Neutrophil (primary cell): ENCODE results near the gene TBC1D17.
A peak's percentile ranks its signal among the peaks of the same experiment; 100 is the strongest.

ENCODE experiments used
- H3K27ac ChIP-seq: fragments of 200-600 bp; sonication (generic); 2 replicates; pipeline ENCODE4 v1.5.1; 2016; ENCODE audit warnings: mild to moderate bottlenecking, moderate library complexity
- H3K27me3 ChIP-seq: fragments of 200-600 bp; sonication (generic); 2 replicates; pipeline ENCODE4 v1.6.0; 2016; ENCODE audit warnings: mild to moderate bottlenecking
- H3K36me3 ChIP-seq: fragments of 200-600 bp; sonication (generic); 2 replicates; pipeline ENCODE4 v1.5.1; 2017
- H3K4me1 ChIP-seq, 2 experiments: fragments of 200-600 bp in 1 of 2; sonication (generic) in 1 of 2; 1 replicate in 1 of 2; 2 replicates in 1 of 2; pipeline versions ENCODE4 v1.5.1 to v1.6.1; 2013 to 2016; ENCODE audit warnings: low read depth in 1 of 2, low read length in 1 of 2, mild to moderate bottlenecking in 1 of 2, moderate library complexity in 1 of 2; ENCODE audit not compliant: control insufficient read depth in 1 of 2, insufficient read depth in 1 of 2
- H3K4me3 ChIP-seq, 2 experiments: fragments of 200-600 bp in 1 of 2; sonication (generic) in 1 of 2; 1 replicate in 1 of 2; 2 replicates in 1 of 2; pipeline ENCODE4 v1.5.1; 2013 to 2016; ENCODE audit warnings: low read depth in 1 of 2, low read length in 1 of 2, mild to moderate bottlenecking in 1 of 2, moderate library complexity in 1 of 2
- H3K9me3 ChIP-seq: fragments of 200-600 bp; sonication (generic); 2 replicates; pipeline ENCODE4 v1.5.1; 2016
- TF ChIP-seq, protein P1 (sequence below): fragments of 200-600 bp; sonication (generic); IDR thresholded peaks from 2 replicates; pipeline ENCODE4 v1.5.1; 2016; ENCODE audit warnings: antibody characterized with exemption

TBC1D17 gene

DNA sequence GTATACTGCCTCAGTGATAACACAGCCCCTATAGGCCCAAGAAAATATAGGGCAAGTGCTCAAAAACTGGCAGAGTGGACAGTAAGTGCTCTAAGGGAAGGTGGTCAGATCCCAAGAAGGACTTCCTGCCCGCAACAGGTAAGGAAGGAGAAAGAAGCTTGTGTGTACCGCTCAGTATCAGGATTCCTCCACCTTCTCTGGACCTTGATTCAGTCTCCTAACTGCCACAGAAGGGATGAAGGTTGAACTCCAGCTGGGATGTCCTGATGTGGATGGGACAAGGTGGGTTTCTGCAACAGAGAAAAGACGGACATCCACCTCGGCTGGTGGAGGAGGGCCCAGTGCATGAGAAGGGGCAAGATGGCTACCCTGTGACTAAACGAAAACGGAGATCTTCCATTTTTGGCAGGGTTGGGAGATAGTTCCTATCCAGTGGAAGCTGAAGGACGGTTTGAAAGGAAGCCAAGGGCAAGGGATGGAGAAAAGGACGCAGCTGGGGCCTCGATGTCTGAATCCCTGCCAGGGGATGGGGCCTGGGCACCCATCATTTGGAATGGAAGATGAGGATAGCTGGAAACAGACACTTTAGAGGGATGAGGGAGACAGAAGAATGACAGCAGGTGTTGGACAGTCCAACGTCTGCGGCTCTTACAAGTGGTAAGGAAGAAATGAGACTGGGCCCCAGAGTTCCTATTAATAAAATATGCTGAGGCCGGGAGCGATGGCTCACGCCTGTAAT is 50.2 kb downstream of the TBC1D17 start:
- Histone ChIP-seq H3K4me1 (peaks cover 11 to 18% of the 10 kb centered on the region in 2 experiments), H3K27ac (no peak overlapping the region), H3K9me3 (no peaks in the 10 kb centered on the region), H3K36me3 (peaks cover 21% of the 10 kb centered on the region), H3K4me3 (no peak overlapping the region), H3K27me3 (peaks cover 2% of the 10 kb centered on the region)
- TF ChIP-seq, protein P1, sequence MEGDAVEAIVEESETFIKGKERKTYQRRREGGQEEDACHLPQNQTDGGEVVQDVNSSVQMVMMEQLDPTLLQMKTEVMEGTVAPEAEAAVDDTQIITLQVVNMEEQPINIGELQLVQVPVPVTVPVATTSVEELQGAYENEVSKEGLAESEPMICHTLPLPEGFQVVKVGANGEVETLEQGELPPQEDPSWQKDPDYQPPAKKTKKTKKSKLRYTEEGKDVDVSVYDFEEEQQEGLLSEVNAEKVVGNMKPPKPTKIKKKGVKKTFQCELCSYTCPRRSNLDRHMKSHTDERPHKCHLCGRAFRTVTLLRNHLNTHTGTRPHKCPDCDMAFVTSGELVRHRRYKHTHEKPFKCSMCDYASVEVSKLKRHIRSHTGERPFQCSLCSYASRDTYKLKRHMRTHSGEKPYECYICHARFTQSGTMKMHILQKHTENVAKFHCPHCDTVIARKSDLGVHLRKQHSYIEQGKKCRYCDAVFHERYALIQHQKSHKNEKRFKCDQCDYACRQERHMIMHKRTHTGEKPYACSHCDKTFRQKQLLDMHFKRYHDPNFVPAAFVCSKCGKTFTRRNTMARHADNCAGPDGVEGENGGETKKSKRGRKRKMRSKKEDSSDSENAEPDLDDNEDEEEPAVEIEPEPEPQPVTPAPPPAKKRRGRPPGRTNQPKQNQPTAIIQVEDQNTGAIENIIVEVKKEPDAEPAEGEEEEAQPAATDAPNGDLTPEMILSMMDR: no peak

DNA sequence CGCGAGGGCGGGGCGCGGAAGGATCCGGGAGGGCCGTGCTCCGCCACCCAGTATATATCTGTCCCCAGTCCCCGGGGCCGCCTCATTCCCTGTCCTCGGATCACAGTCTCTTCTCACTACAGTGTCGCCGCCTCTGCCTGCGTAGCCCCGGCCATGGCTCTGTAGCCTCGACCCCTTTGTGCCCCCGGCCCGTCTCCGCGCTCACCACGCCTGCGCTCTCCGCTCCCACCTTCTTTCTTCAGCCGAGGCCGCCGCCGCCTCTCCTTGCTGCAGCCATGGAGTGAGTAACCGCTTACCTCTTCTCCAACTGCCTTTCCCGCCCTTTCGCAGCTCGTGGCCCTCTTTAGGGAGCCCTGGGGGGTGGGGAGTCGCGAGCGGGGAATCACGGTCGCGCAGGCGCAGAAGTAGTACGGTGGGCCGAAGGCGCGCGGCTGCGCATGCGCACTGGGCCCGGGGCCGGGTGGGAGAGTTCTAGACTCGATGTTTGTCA is 51.7 kb downstream of the TBC1D17 start, which contains the start of the genes ATF5 and NUP62:
Gene ATF5 (plus strand): TSS at position 85 of the 490 bp plus-strand sequence. CDS start 1,646 bp downstream, outside the sequence.
Gene NUP62 (minus strand): TSS at position 384 of the 490 bp plus-strand sequence. CDS start 19,697 bp downstream, outside the sequence.
- Histone ChIP-seq H3K27ac (peak within 1 kb of the TSS; percentile 88), H3K4me3 (peak within 1 kb of the TSS; percentile 63 to 97), H3K36me3 (peaks cover 7% of the 10 kb centered on the region), H3K9me3 (no peaks in the 10 kb centered on the region), H3K27me3 (peaks cover 5% of the 10 kb centered on the region), H3K4me1 (peaks cover 11 to 18% of the 10 kb centered on the region in 2 experiments)
- TF ChIP-seq, protein P1: no peak

DNA sequence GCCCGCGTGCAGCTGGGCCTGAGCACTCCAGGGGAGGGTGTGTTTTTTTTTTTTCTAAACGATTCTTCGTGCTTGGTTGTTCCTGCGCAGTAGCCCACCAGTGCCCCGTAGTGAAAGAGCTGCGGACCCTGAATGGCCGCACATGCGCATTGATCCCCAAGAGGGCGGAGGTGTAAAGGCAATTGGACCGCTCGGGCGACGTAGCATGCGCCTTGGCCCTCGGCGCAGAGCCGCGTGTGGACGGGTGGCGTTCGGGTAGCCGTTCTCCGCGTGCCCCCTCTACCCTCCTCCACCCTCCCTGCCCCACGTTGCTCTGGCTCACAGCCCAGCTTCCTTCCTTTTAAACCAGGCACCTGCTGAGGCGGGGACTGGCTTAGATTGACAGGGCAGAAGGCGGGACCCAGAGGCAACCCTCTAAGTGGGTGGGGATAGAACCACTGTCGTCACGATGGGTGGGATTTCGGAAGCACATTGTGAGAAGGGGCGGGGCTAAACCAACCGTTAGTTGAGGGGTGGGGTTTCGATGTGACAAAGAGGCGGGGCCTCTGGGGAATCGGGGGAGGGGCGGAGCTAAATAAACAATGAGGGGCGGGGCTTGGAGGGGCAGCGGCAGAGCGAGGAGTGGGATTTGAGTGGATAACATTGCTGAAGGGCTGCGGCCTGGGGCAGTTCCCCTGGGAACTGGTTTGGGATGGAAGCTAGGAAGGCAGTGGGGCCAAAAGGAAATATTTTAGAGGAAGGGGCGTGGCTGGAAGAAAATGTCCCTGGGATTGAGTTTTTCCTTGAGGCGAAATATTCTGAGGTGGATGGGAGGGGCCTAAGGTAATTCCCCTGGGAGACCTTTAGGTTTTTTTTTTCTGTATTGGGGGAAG is 52.3 kb downstream of the TBC1D17 start:
- Histone ChIP-seq H3K36me3 (peaks cover under 1% of the 10 kb centered on the region), H3K27ac (peak overlapping the region; percentile 88), H3K4me1 (peaks cover 11 to 18% of the 10 kb centered on the region in 2 experiments), H3K4me3 (peak overlapping the region; percentile 63 to 97), H3K27me3 (peaks cover 5% of the 10 kb centered on the region), H3K9me3 (no peaks in the 10 kb centered on the region)
- TF ChIP-seq, protein P1: peak; percentile 28

DNA sequence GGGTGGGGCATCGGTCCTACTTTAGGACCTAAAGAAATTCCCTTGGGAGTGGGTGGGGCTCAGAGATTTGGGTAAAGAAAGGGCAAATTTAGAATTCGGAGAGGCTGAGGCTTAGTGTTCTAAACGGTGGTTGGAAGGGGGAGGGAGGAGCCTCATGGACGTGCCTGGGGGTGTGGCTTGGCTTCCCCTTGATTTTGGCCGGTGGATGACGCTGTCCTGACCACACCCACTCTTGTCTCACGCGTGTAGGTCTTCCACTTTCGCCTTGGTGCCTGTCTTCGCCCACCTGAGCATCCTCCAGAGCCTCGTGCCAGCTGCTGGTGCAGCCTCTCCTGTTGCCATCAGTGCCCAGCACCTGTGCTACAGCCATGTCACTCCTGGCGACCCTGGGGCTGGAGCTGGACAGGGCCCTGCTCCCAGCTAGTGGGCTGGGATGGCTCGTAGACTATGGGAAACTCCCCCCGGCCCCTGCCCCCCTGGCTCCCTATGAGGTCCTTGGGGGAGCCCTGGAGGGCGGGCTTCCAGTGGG is 53.0 kb downstream of the TBC1D17 start:
- H3K27ac ChIP-seq: peak overlapping the region; percentile 8
- peak overlapping the region; percentile 63 to 97 for H3K4me3 ChIP-seq
- H3K36me3 ChIP-seq: no peaks in the 10 kb centered on the region
- H3K9me3 ChIP-seq: no peaks in the 10 kb centered on the region
- H3K4me1 ChIP-seq: peaks cover 11 to 18% of the 10 kb centered on the region in 2 experiments
- H3K27me3 ChIP-seq: peaks cover 5% of the 10 kb centered on the region
- TF ChIP-seq, protein P1: no peak

DNA sequence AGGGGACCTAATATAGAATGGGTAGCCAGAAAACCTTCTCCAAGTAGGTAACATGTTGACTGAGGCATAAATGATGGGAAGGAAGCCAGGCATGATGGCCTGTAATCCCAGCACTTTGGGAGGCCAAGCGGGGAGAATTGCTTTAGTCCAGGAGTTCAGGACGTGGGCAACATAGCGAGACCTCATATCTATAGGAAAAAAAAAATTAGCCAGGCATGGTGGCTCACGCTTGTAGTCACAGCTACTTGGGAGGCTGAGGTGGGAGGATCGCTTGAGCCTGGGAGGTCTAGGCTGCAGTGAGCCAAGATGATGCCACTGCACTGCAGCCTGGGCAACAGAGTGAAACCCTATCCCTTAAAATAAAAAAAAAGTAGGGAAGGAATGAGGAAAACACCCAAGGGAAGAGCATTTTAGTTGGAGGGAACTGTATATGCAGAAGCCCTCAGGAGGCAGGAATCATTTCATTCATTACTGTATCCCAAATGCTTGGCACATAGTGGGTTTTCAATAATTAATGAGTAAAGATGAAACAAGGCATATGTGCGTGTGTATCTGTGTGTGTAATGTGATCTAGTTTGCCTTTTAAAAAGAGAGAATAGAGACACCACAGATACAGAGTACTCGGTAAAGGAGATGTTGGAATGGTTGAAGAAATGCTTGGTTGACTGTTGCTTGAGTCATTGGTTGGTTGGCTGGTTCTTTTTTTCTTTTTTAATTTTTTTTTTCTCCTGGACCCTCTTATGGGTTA is 54.0 kb downstream of the TBC1D17 start:
- Histone ChIP-seq H3K36me3 (no peaks in the 10 kb centered on the region), H3K27ac (peak overlapping the region; percentile 8), H3K4me1 (peaks cover 11 to 18% of the 10 kb centered on the region in 2 experiments), H3K4me3 (no peak overlapping the region), H3K9me3 (no peaks in the 10 kb centered on the region), H3K27me3 (peaks cover 8% of the 10 kb centered on the region)
- TF ChIP-seq, protein P1: no peak
